Measurements from ENCODE around the gene HMCN2.

The HMCN2 gene

GRCh38 chr9:130370226-130370625 lies 104.7 kb downstream of the HMCN2 start:
- no peak for DNase-seq

DNA sequence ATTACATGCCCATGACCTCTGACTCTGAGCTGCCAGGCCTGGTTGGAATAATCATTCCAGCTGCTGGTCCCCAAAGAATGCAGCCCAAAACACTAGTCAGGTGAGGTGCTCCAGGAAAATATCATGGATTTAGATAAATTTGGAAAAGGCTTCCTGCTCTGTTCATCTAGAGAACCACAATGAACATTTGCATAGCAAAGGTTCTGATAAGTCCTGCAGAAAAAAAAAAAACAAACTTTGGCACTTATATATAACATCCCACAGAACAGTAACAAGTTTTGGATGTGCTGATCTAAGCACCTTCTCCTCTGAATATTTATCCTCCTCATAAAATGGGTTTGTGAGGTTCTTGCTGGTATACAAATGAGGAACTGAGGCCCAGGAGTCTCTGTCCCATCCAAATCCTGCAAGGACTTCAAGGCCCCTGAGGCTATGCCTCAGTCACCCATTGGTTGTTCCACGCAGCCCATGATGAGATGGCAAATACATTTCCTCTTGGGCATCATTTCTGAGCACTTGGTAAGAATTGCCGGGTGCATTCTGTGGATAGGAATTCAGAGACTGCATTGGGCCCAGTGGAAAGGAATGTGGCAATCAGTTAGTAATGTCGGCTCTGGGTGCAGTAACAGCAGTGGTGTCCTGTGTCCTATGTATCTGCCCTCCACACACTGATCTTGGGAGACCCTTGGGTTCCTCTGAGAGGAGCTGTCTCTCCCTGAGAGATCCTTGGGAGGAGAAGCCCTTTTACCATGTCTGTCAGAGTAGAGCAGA lies 105.8 kb downstream of the HMCN2 start:
- peak; percentile 15 for DNase-seq

GRCh38 chr9:130372057-130372456 lies 106.5 kb downstream of the HMCN2 start:
- no peak for DNase-seq

DNA sequence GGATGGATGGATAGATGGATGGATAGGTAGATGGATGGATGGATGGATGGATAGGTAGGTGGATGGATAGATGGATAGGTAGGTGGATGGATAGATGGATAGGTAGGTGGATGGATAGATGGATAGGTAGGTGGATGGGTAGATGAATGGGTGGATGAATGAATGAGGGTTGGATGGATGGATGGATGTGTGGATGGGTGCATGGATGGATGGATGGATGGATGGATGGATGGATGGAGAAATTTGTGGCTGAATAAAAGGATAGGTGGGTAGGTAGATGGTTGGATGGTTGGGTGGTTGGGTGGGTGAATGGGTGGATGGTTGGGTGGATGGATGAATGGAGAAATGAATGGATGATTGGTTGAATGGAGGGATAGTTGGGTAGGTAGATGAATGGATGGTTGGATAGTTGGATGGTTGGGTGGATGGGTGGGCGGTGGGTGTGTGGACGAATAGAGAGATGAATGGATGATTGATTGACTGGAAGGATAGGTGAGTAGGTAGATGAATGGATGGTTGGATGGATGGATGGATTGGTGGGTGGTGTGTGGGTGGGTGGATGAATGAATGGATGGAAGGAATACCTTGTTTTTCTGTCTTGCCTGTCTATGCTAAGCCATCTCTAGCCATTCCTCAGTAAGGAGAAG lies 108.2 kb downstream of the HMCN2 start:
- no peak for DNase-seq

DNA sequence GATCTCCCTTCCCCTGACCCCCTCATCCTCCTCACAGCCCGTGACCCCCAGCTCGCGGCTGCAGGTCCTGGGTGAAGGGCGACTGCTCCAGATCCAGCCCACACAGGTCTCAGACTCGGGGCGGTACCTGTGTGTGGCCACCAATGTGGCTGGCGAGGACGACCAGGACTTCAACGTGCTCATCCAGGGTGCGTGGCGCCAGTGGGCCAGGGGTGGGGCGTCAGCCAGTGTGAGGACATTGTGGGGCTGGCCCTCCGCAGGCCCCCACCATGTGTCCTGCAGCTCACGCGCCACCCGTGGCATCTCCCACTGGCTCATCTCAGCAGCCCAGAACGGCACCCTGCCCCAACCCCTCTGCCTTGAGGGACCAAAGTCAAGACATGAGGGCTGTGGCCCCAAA lies 112.1 kb downstream of the HMCN2 start:
- DNase-seq: no peak

- no peak for DNase-seq
Observed at GRCh38 chr9:130378875-130379648, 113.5 kb downstream of the HMCN2 start.

- no peak for DNase-seq
Observed at GRCh38 chr9:130379649-130379970, 114.0 kb downstream of the HMCN2 start.

- DNase-seq: no peak
Observed at GRCh38 chr9:130380920-130381469, 115.4 kb downstream of the HMCN2 start.

GRCh38 chr9:130381660-130382059 lies 116.1 kb downstream of the HMCN2 start:
- DNase-seq: no peak

DNA sequence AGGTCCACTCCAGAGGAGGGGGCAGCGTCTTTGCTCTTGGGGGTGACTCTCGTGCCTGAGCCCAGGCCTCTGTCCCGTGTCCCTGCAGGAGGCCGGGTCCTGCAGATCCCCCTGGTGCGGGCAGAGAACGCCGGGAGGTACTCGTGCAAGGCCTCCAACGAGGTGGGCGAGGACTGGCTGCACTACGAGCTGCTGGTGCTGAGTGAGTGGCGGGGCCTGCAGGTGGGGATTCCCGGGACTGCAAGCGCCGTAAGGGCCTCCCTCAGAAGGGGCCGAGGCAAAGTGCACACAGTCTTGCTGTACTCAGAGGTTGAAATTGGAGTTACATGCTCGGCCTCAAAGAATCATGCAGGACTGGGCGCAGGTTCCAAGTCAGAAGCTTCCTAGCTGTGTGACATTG lies 116.5 kb downstream of the HMCN2 start:
- DNase-seq: no peak

GRCh38 chr9:130382636-130383349 lies 117.2 kb downstream of the HMCN2 start:
- no peak for DNase-seq

- DNase-seq: no peak
Observed at GRCh38 chr9:130383350-130383715, 117.8 kb downstream of the HMCN2 start.

- DNase-seq: no peak
Observed at GRCh38 chr9:130383979-130384676, 118.6 kb downstream of the HMCN2 start.

DNA sequence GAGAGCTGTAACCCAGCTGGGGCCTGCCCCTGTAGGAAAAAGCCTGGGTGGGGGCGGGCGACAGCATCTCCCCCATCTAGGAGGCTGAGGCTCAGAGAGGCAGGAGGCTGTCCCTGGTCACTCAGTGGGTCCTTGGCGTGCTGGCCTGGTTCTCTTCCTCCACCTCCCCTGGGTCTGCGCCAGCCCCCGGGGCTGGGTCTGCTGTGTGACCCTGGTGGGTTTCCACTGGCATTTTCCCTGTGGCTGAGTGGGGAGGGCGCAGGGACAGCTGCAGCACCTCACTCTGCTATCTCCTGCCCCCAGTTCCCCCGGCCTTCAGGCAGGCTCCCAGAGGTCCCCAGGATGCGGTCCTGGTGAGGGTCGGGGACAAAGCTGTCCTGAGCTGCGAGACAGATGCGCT lies 119.7 kb downstream of the HMCN2 start:
- DNase-seq: no peak

GRCh38 chr9:130387398-130387797 lies 121.8 kb downstream of the HMCN2 start:
- no peak for DNase-seq

DNA sequence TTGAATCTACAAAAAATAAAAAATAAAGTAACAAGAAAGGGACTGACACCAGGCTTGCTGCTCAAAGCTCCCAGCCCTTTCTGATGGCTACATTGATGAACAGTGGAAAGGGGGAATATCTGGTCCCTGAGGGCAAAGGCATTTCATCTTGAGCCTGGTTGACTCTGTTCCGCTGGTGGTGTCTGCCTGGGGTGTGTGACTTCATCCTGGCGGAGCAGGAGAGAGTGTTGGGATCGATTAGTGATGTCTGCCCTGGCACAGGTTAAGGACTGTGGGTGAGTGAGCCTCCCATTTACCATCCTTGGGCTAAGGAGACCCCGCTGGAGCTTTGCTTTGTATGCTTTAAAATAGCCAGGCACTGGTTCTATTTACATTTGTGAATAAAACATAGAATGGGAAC lies 122.3 kb downstream of the HMCN2 start:
- no peak for DNase-seq

DNA sequence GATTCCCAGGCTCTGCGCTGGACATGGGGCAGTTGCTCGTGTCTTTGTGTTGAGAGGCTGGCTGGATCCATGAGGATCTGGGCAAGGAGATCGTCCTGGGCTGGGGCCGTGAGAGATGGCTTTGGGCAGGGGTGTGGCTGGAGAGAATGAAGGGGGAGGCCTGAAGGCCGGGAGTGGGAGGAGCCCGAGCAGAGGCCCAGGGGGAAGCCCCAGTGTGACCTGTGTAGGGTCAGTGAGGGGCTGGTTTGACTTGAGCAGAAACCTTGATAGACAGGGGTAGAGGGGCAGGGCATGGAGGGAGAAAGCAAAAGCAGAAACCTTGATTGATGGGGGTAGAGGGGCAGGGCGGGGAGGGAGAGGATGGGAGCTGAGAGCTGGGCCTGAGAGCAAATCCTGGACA lies 124.8 kb downstream of the HMCN2 start:
- no peak for DNase-seq

GRCh38 chr9:130390986-130391385 lies 125.4 kb downstream of the HMCN2 start:
- DNase-seq: no peak

GRCh38 chr9:130391866-130392265 lies 126.3 kb downstream of the HMCN2 start:
- no peak for DNase-seq

DNA sequence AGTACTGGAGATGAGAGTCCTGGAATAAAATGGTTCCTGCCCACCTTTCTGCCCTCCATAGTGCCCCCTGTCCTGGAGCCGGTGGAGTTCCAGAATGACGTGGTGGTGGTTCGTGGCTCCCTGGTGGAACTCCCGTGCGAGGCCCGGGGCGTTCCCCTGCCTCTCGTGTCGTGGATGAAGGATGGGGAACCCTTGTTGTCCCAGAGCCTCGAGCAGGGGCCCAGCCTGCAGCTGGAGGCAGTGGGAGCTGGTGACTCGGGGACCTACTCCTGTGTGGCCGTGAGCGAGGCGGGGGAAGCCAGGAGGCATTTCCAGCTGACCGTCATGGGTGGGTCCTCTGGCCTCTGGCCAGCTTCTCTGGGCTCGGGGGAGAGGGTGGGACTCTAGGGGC lies 128.1 kb downstream of the HMCN2 start:
- DNase-seq: no peak

DNA sequence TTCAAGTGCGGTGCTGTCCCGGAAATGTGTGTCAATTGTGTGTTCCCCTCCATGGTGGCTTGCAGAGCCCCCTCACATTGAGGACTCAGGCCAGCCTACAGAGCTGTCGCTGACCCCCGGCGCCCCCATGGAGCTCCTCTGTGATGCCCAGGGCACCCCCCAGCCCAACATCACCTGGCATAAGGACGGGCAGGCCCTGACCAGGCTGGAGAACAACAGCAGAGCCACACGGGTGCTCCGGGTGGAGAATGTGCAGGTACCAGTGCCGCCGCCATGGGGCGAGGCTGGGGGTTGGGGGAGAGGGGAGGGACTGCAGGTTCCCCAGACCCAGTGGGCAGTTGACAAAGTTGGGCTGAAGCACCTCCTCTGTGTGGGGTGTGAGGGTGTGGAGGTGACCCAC lies 128.8 kb downstream of the HMCN2 start:
- DNase-seq: no peak

GRCh38 chr9:130394814-130395470 lies 129.4 kb downstream of the HMCN2 start:
- no peak for DNase-seq
